PC-9 (cell line): ENCODE data around the gene SIX2.

ENCODE experiments used
- EZH2 ChIP-seq: fragments of 200-600 bp; sonication (generic); IDR thresholded peaks from 2 replicates; pipeline ENCODE4 v1.8.0; 2017; ENCODE audit warnings: antibody characterized with exemption, low read depth
- TF ChIP-seq, protein P1 (sequence below): fragments of 200-600 bp; sonication (generic); conservative IDR thresholded peaks from 2 replicates; pipeline ENCODE4 v1.6.1; 2017; ENCODE audit warnings: mixed run types, antibody characterized with exemption, mild to moderate bottlenecking, moderate library complexity

- TF ChIP-seq, protein P1, sequence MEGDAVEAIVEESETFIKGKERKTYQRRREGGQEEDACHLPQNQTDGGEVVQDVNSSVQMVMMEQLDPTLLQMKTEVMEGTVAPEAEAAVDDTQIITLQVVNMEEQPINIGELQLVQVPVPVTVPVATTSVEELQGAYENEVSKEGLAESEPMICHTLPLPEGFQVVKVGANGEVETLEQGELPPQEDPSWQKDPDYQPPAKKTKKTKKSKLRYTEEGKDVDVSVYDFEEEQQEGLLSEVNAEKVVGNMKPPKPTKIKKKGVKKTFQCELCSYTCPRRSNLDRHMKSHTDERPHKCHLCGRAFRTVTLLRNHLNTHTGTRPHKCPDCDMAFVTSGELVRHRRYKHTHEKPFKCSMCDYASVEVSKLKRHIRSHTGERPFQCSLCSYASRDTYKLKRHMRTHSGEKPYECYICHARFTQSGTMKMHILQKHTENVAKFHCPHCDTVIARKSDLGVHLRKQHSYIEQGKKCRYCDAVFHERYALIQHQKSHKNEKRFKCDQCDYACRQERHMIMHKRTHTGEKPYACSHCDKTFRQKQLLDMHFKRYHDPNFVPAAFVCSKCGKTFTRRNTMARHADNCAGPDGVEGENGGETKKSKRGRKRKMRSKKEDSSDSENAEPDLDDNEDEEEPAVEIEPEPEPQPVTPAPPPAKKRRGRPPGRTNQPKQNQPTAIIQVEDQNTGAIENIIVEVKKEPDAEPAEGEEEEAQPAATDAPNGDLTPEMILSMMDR = no peak
- no peak for TF ChIP-seq EZH2
Observed at GRCh38 chr2:45009303-45009927, at the start of gene SIX2.
